HG03135 (cell line): ENCODE results near the gene SYTL2.

Experiments
- ATAC-seq: cut with Tn5 transposase; IDR thresholded peaks from one replicate; pipeline ENCODE4 v1.9.1; 2021; ENCODE audit warnings: mild to moderate bottlenecking, moderate library complexity; ENCODE audit not compliant: unreplicated experiment

Gene SYTL2

DNA sequence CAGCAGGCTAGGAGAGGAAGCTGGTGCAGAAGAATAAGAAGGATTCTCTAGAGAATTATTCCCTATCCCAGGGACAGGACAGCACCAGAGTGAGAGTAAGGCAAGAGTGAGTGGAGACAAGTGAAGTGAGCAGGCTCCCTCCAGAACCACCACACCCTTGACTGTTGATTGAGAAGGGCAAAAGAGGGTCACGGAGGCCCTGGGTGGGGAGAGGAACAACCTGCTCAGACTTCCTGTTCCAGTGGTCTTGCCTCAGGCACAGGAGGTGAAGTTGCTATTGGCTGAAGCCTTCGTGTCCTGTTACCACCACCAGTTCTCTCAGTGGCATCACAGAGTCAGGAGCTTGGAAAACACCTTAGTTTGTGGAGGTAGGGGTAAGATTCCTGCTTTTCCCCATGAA lies 73.2 kb downstream of the SYTL2 start:
- no peak for ATAC-seq

DNA sequence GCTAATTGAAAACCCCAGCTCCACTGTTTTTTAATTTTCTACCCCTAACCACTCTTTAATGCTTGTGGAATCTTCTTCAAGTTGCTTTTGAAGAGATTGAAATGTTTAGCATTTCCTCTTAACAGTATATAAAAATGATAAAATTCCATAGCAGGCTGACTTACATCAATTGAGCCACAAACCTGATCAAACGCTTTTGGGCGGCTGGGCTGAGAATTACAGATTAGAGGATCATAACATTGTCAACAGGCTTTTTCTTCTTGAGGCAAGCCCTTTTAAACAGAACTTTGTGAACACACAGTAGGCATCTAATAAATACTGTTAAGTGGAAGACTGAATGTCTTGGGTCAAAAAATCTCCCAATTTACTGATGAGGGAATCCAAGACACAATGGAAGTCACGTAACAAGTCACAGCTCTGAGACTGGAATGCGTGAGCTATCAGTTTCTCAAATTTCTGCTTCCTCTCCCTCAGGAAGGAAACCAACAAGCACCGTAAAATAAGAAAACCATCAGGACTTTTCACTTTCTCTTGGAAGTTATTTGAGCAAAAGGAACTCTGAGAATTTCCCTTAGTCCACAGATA lies 75.0 kb downstream of the SYTL2 start:
- ATAC-seq = no peak

DNA sequence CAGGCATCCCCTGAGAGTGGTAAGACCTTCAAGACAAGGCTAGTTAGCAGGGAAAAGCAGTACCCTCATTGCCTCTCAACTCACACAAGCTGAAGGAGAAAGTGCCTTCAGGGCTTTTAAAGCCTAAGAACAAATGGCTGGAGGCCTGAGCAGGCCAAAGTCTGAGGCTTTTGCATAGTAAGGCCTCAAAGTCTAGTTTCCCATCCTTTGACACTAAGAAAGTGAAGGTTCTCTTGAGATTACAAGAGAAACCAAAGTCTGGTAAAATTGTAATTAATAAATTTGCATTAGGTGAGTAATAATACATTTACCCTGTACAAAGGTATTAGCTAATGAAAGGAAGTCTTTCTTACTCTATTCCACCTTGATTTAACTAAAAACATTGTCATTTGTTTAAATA lies 78.0 kb downstream of the SYTL2 start:
- peak; percentile 63 for ATAC-seq

DNA sequence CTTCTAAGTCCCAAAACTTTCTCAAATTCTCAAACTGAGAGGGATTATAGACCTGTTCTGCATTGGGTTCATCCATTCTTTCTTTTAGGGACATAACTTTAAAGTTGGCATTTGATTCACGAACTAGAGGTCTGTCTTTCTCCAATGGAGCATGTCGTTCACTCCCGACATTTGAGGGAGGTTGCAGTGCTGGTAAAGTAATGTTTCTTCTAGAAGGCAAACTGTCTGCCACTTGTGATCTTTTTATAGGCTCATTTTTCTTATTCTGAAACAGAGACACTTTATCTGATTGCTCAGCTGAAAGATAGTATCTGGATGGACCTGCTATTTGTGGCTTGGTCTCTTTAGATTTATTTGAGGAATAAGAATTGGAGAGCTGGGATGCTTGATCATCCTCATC lies 84.6 kb downstream of the SYTL2 start:
- ATAC-seq = no peak

DNA sequence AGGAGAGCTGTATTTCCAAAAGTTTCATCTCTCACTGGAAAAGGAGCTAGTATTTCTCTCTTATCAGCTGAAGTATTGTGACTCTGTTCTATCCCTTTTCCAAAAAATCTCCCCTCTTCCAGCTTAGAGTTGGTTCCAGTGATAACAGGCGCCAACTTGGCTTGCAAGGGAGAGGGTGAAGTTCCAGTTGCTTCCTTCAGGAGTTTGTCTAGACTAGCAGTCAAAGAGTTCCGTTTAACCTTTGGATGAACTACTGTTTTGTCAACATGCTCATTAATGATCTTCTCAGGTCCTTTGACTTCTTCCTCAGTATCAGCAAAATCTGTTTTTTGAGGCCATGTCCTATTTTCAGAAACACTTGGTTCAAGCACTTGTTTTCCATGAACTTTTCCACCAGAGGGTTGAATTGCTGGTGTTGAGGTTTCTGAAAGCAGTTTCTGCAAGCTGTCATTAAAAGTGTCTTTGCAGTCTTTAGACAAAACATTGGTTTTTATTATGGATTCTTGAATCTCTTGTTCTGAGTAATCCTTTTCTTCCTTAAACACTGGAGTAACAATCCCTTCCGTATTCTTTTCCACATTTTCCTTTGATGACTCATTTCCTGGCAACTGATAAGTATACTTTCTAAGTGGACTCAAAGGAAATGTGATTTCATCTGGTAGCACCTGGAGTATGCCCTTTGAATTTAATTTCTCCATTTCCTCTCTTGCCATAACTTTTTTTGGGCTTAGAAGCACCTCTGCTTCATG lies 85.3 kb downstream of the SYTL2 start:
- no peak for ATAC-seq

DNA sequence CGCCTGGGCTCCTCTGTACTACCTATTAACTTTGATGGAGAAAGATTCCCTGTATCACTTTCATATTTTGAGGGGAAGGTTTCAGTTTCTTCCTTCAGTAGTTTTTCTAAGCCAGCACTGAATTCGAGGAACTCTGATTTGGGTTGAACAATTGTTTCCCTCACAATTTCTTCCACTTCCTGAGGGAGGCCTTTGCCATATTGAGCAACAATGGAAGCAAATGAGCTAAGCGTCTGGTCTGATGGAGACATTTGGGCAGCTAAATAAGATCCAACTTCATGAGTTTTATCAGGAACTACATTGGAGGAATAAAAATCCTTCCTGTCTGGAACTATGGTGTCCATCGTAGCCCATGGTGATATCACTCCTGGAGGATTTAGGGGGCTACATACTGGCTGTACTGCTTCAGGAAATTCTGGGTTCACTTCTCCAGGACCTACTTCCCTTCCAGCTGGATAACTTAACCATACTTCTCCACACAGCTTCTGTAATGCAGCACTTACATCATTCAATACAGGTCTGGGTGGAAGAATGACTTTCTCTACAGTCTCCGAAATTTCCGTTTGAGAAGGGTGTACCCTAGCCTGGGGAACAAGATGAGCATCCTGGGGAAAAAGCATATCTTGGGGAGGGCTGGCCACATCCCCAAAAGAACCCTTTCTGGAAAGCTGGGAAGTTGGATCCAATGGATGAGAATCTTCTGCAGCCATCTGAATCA lies 86.0 kb downstream of the SYTL2 start:
- no peak for ATAC-seq

DNA sequence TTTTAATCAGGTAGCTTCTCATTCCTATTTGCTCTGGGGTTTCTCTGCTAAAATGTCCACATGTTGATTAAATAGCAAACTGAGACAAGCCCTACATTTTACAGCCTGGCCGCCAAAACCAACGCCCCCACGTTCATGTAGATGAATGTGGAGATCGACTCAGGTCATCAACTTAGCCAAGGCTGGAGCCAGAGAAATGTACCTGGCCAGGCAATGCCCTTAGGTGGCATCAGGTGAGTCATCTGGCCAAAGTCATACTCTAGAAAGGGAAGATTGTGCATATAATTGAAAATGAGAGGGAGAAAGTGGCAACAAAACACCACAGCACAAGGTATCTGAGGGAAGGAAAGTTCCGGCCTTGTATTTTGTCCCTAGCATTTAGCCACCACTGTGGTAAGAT lies 87.9 kb downstream of the SYTL2 start:
- no peak for ATAC-seq

DNA sequence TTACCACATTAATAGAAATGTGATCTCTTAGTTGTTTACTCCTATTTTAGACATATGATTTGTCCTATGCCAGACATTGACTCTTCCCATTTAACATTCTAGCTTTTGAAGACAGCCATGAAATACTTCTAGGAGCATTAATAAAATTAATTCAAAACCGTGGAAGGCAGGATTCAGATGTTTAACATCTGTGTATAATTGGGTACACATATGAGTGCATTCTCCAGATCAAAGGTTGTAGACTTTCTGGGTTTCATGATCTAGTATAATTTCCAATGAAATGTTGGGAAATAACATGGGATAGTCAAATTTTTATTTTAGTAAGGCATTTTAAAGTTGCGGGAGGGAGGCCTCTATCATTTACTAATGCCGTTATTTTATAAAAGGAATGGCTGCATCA lies 89.8 kb downstream of the SYTL2 start:
- ATAC-seq = no peak

DNA sequence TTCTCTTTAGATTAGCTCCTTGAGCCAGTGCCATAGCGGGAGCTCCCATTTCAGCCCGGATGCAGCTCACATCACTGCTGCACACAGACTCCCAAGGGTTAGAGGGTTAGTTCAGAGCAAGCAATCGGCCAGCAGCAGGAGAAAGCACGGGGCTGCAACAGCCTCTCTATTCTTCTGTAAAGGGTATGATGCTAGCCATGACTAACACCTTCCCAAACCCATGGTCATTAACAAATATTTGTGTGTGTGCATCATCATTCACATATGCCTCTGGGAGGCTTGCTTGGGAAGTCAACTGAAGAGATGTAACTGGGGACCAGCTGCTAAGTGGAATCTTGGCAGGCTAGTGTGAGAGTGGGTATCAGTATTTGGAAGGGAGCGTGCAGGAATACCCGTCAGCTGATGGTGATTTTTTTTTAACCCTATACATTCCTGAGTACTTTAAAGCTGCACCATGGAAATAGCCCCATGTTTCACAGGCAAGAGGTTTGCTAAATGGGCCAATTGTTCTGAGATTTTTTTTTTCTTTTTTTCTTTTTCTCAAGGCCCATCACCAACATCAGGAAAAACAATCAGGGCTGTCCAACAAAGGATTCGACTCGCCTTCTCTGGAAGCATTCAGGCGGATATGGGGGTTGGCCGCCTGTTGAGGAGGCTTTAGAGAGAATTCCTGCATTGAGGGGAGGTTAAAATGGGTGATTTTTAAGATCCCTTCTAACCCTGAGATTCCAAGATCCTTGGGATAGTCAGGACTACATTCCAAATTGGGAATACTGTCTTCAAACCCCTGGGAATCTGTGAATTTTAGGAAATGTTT lies 91.7 kb downstream of the SYTL2 start:
- ATAC-seq = no peak

DNA sequence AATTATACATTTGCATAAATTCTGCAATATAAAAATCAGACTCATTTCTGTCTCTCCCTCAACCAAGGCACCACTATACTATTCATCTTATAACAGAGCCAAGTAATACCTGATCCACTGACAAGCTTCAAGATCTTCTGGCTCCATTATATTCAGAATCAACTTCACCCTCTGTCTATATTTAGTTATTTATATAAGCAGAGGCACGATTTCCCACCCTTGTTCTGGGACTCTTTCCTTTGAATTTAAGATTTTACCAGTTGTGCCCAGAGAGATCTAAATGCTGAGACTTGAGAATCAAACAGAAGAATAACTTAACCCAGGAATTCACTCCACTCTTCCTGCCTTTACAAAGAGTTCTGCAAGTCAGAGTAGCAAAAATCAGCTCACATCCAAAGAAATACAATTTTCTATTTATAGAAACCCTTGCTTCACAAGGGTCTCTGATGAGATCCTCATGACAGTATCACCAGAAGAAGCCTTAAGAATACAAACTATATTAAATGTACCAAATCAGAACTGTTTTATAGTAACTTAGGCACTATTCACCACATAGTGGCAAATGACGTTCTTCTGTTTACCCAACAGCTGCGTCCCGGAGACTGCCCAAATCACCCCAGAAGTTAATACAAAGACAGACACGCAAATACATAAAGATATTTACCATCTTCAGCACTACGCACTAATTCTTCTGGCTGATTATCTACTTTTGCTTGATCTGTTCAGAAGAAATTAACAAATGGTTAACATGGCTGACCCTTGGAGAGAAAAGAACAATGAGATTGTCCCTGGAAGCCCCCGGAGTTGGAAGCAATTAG lies 92.6 kb downstream of the SYTL2 start:
- no peak for ATAC-seq

DNA sequence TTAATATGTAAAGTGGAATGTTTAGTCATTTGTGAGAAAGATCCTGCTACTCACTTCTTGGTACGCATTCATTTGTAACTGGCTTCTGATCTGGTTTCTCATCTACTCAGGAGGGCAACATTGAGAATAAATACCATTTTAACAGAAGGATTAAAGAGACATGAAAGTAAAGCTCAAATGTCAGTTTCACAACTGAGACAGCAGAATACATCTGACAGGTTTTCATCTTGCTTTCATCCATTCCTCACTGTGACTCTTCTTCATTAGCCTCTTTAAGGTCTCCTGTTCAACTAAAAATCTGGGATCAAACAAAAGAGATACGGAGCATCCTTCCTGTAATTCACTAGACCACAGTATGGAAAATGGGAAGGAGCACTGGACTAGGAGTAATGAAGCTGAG lies 93.5 kb downstream of the SYTL2 start:
- ATAC-seq = no peak

DNA sequence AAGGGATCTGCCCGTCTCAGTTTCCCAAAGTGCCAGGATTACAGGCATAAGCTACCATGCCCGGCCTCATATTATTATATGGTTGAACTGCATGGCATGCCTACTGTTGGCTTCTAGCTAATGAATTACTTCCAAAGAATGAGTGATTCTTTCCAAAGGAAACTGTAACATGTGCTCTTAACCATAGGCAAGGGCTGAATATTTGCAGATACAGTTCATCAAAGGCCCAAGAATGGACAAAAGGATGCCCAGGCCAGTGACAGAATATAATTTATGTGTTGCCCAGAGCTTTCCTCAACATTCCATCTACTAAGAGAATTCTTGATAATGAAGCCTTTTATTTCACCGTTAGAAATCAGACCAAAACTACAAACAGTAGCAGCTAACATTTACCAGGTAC lies 98.0 kb downstream of the SYTL2 start:
- ATAC-seq = no peak

DNA sequence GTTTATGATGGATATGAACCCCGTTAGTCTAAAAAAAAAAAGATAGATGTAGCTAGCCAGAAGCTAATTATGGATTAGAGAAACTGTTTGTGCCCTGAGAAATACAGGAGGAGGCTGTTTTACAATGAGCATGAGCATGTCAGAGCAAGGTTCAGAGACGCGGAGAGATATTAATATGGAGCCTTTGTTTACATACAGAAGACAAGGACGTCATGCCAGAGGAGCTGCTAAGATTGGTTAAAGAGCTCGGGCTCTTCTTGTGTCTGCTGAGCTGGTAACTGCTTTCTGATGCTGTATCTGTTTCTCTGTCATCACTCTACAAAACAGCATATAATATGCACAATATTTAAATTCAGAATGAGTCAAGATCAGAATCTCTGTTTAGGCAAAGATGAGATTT lies 100.0 kb downstream of the SYTL2 start:
- no peak for ATAC-seq

DNA sequence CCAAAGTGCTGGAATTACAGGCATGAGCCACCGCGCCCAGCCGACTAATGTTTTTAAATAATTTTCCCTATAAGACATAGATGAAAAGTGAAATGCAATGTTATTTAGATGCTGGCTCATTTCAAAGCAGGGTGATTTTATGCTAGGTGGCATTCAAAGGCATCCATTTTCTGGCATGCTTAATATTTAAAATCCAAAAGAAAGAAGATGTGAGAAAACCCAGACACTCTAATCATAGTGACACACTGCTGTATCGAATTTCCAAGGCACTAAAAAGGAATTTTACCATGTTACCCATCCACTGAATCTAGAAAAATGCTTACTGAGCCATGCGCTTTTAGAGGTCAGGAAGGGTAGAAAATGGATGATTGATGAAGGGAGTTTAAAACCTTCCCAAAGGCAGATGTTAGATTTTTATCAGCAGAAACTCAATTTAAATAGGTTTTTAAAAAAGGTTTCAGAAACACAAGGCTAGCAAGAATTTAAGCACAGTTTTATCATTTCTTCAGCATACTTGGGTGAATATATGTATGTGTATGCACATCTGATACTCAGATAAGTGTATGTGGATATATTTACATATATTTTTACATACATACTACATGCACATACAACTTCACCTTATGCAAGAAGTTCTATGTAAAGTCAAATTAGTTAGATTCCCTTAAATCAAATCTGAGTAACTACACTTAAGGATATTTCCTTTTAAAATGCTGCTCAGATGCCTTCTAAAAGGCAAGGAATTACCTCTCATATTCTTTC lies 100.8 kb downstream of the SYTL2 start:
- no peak for ATAC-seq

DNA sequence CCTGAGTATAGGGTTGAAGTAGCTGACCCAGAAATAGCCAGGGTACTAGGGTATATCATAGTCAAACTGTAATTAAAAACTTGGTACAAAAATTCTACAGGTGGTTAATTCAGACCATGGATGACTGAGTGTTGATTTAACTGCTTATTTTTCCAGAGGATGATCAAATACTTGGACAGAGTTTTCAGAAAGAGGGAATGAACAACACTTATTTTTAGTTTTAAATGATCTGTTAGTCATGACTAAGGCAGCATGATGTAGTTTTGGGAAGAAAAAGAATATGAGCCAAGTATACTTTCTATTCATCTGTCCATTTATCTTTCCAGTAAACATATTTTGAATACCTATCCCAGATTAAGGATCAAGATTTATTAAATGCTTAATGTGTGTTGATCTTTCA lies 105.1 kb downstream of the SYTL2 start:
- ATAC-seq = no peak

DNA sequence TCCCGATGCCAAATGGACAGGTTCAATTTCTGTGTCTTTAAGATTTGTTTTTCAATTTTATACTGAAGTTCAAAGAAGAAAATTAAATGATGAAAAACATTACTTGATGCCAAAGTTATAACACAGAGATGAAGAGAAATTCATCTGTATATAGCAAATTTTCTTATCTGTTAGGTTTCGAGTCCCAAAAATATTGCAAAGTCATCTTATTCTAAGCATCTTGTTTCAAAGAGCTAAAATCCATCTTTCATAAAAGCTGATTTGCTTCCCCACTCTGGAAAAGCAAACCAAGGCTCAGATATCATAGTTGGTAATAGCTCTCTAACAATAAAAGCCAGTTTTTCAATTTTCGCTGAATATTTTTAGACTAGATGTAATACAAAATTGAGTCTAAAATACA lies 106.0 kb downstream of the SYTL2 start:
- ATAC-seq = no peak

DNA sequence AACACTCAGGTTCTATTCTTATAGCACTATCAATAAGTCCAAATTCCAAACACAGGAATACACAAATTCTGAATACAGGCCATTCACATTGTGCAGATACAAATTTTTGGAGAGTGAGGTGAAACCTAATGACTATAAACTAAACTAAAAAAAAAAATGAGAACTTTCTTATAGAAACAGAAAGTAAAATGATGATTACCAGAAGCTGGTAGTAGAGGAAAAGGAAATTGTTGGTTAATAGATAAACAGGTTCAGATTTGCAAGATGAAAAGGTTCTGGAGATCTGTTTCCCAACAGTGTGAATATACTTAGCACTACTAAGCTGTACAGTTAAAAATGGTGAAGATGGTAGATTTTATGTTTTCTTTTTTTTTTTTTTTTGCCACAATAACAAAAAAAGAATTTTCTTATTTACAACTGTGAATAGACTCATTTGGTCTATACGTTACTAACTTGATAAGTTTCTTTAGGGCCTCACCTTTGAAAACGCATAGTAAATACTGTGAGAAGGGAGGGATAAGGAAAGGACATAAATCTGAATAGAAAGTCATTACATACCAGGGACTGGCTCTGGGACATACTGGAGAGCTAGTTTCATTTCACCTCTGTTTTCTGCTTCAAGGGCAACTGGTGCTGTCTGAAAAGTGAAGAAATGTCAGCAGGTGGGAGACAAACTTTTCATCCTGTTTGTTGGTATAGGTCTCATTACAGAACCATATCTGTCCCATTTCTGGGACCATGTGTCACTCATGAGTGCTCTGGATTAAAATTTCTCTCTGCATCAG lies 110.8 kb downstream of the SYTL2 start:
- ATAC-seq = peak; percentile 96

DNA sequence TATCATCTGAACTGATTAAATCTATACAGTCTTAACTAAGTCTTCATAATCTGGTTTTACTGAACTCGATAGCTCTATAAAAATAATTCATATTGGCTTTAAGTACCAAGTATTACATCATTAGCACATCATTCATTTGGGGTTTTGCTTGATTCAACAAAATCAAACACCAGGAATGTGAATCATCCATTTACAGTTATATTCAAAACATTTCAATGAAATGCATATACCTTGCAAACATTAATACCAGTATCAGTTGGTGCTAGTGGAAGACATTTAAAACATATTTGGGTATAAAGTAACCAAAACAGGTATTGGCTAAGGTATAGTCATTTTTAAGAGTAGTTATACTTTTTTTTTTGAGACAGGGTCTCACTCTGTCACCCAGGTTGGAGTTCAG lies 112.7 kb downstream of the SYTL2 start:
- no peak for ATAC-seq

DNA sequence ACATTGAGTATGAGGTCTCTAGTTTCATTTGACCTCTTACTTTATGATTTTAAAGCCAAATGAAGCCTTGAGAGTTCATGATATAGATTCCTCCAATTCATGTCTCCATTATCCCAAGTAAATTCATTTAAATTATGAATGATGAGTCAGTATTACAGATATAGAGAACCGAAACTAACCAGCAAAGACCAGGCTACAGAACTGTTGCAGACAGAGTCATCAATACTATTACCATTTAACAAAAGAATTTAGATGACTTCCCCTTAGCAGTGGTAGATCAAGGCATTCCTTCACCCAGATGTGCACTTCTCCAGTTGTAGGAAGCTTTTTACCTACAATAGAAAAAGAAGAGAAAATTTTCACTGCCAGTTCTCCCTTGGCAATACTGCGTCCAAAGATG lies 113.2 kb downstream of the SYTL2 start:
- no peak for ATAC-seq
